ENCODE results near the gene ABCB6.

The ABCB6 gene

GRCh38 chr2:219225350-219225749 lies 6.6 kb upstream of the ABCB6 start:
- Histone ChIP-seq H3K4me1 (ENCODE audit: control insufficient read depth, insufficient read depth, low read length) (peaks cover 4% of the 10 kb centered on the region; the same call in 1 of the 2 replicates), H3K27ac (ENCODE audit: extremely low read depth, low read depth, low read length) (no peak overlapping the region), H3K36me3 (ENCODE audit: control insufficient read depth in 2 of 2, insufficient read depth in 1 of 2, low read length in 2 of 2) (peaks cover 11 to 75% of the 10 kb centered on the region in 2 experiments), H3K4me3 (ENCODE audit: low read depth, low read length) (no peak overlapping the region), H3K9me3 (ENCODE audit: control insufficient read depth, insufficient read depth, low read depth, low read length) (no peaks in the 10 kb centered on the region)
- CTCF ChIA-PET, result interaction anchor here (9.1 kb wide), 1 partner anchor 72 kb away, joined by 65 read pairs; no protein-coding TSS in a partner anchor
- POLR2A ChIA-PET, result interaction anchor here (1.1 kb wide), 1 partner anchor 18 kb away, joined by 3 read pairs; no protein-coding TSS in a partner anchor
- no peak for TF ChIP-seq GFI1B (tag by site-specific recombination; IDR thresholded peaks at IDR 0.05)

- H3K4me1 ChIP-seq (ENCODE audit: control insufficient read depth, insufficient read depth, low read length), result peaks cover 4% of the 10 kb centered on the region; the same call in 1 of the 2 replicates
- POLR2A ChIA-PET, result no interaction called here
These were observed 5.3 kb upstream of the ABCB6 start for GRCh38 chr2:219223831-219224610.

More at GRCh38 chr2:219223831-219224610, 5.3 kb upstream of the ABCB6 start:
- CTCF ChIA-PET, result interaction anchor here (9.1 kb wide), 1 partner anchor 73 kb away, joined by 65 read pairs; no protein-coding TSS in a partner anchor
- Histone ChIP-seq H3K9me3 (ENCODE audit: control insufficient read depth, insufficient read depth, low read depth, low read length) (no peaks in the 10 kb centered on the region), H3K27ac (ENCODE audit: extremely low read depth, low read depth, low read length) (no peak overlapping the region), H3K4me3 (ENCODE audit: low read depth, low read length) (no peak overlapping the region), H3K36me3 (ENCODE audit: control insufficient read depth in 2 of 2, insufficient read depth in 1 of 2, low read length in 2 of 2) (peaks cover 11 to 87% of the 10 kb centered on the region in 2 experiments)
- TF ChIP-seq ZSCAN5A (tag by site-specific recombination; IDR thresholded peaks at IDR 0.05) (no peak), ZBTB7A (tag by site-specific recombination; IDR thresholded peaks at IDR 0.05; ENCODE audit: low read depth) (no peak), EGR2 (tag by site-specific recombination; IDR thresholded peaks at IDR 0.05; ENCODE audit: low read depth) (no peak), ZNF132 (tag by site-specific recombination; IDR thresholded peaks at IDR 0.05; ENCODE audit: borderline replicate concordance) (no peak), WT1 (tag by site-specific recombination; IDR thresholded peaks at IDR 0.05) (no peak), ZNF596 (tag by site-specific recombination; IDR thresholded peaks at IDR 0.05) (no peak), ZNF514 (tag by site-specific recombination; IDR thresholded peaks at IDR 0.05) (no peak), ZNF433 (tag by site-specific recombination; IDR thresholded peaks at IDR 0.05; ENCODE audit: low read depth) (no peak), GLI2 (tag by site-specific recombination; IDR thresholded peaks at IDR 0.05; ENCODE audit: borderline replicate concordance, low read depth) (no peak), HOXA7 (CRISPR knock-in tag; IDR thresholded peaks at IDR 0.05; ENCODE audit: borderline replicate concordance) (no peak), ZNF248 (tag by site-specific recombination; IDR thresholded peaks at IDR 0.05) (no peak), ZBTB1 (tag by site-specific recombination; IDR thresholded peaks at IDR 0.05) (no peak), ZNF274 (IDR thresholded peaks at IDR 0.05; ENCODE audit: low read length) (no peak), ZNF274 (tag by site-specific recombination; IDR thresholded peaks at IDR 0.05; ENCODE audit: borderline replicate concordance) (no peak), ZNF292 (tag by site-specific recombination; IDR thresholded peaks at IDR 0.05; ENCODE audit: borderline replicate concordance, low read depth) (no peak), IKZF3 (tag by site-specific recombination; IDR thresholded peaks at IDR 0.05) (no peak), MZF1 (tag by site-specific recombination; IDR thresholded peaks at IDR 0.05; ENCODE audit: borderline replicate concordance) (no peak), ZNF350 (tag by site-specific recombination; IDR thresholded peaks at IDR 0.05) (no peak)
- TF ChIP-seq, protein P1, sequence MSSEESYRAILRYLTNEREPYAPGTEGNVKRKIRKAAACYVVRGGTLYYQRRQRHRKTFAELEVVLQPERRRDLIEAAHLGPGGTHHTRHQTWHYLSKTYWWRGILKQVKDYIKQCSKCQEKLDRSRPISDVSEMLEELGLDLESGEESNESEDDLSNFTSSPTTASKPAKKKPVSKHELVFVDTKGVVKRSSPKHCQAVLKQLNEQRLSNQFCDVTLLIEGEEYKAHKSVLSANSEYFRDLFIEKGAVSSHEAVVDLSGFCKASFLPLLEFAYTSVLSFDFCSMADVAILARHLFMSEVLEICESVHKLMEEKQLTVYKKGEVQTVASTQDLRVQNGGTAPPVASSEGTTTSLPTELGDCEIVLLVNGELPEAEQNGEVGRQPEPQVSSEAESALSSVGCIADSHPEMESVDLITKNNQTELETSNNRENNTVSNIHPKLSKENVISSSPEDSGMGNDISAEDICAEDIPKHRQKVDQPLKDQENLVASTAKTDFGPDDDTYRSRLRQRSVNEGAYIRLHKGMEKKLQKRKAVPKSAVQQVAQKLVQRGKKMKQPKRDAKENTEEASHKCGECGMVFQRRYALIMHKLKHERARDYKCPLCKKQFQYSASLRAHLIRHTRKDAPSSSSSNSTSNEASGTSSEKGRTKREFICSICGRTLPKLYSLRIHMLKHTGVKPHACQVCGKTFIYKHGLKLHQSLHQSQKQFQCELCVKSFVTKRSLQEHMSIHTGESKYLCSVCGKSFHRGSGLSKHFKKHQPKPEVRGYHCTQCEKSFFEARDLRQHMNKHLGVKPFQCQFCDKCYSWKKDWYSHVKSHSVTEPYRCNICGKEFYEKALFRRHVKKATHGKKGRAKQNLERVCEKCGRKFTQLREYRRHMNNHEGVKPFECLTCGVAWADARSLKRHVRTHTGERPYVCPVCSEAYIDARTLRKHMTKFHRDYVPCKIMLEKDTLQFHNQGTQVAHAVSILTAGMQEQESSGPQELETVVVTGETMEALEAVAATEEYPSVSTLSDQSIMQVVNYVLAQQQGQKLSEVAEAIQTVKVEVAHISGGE (tag by site-specific recombination; conservative IDR thresholded peaks at IDR 0.05; ENCODE audit: low read depth), result no peak
- TF ChIP-seq, protein P2, sequence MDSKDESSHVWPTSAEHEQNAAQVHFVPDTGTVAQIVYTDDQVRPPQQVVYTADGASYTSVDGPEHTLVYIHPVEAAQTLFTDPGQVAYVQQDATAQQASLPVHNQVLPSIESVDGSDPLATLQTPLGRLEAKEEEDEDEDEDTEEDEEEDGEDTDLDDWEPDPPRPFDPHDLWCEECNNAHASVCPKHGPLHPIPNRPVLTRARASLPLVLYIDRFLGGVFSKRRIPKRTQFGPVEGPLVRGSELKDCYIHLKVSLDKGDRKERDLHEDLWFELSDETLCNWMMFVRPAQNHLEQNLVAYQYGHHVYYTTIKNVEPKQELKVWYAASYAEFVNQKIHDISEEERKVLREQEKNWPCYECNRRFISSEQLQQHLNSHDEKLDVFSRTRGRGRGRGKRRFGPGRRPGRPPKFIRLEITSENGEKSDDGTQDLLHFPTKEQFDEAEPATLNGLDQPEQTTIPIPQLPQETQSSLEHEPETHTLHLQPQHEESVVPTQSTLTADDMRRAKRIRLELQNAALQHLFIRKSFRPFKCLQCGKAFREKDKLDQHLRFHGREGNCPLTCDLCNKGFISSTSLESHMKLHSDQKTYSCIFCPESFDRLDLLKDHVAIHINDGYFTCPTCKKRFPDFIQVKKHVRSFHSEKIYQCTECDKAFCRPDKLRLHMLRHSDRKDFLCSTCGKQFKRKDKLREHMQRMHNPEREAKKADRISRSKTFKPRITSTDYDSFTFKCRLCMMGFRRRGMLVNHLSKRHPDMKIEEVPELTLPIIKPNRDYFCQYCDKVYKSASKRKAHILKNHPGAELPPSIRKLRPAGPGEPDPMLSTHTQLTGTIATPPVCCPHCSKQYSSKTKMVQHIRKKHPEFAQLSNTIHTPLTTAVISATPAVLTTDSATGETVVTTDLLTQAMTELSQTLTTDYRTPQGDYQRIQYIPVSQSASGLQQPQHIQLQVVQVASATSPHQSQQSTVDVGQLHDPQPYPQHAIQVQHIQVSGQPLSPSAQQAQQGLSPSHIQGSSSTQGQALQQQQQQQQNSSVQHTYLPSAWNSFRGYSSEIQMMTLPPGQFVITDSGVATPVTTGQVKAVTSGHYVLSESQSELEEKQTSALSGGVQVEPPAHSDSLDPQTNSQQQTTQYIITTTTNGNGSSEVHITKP (tag by site-specific recombination; IDR thresholded peaks at IDR 0.05), result no peak
